SK-MEL-5 (cell line): ENCODE data around the gene NECAB2. TPM values are rescaled to one million over a fixed set of nuclear protein-coding genes. Genes with fewer than 3 reads are reported as not detected.
"Not testable (repeated sequence)": the region's sequence is repeated elsewhere in the genome, so short reads cannot be mapped to it uniquely, and the experiment has no call there.

Experiments
- DNase-seq: peaks from one replicate; pipeline ENCODE4 v3.0.0-alpha.2; 2016; ENCODE audit warnings: low read depth, low spot score
- in situ Hi-C: cut with HindIII; loops from 2 replicates; pipeline ENCODE4 v1.10.0; 2016; ENCODE audit warnings: low sequenced_read_pairs, high pct_unique_total_duplicates, low pct_unique_long_range_greater_than_20kb
- total RNA-seq: library from RNA; depleted of rRNA; stranded (reverse); fragments of >200 nt; shearing (Covaris generic); gene quantifications from 2 replicates; pipeline ENCODE4 v1.2.3, GENCODE V29; 2014

The NECAB2 gene
- total RNA-seq, 1 experiment from 2014 or later: not detected

DNA sequence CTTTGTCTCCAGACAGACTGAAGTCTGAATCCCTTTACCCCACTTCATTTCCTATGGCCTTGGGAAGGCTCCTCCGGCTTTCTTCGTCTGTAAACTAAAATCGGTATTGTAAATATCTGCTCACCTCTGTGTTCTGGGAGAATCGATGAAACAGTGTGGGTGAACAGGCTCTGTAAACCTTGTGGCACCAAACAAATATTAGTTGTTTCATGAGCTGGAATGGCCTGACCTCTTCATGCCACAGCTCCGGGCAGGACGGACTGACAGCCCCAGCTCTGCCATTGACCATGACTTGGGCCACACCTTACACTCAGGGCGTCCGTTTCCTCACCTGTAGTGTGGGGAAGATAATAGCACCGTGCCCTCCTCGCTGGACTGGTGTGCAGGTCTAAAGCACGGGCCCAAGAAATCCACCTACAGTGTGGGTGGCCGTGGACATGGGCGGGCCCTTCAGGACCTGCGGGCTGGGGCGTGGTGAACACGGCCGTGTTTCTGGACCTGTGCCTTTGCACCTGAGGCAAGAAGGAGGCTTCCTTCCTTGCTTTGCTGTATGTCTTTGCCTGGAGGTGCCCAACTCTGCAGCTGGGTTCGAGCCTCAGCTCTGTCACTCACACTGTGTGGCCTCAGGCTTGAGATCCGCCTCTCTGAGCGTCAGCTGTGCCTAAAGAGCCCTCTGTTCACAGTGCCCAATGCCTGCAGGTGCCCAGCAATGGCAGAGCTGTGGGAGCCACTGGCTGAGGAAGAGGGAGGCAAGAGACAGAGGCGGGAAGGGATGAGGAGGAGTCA lies 21.1 kb upstream of the NECAB2 start:
- no peak for DNase-seq
- in situ Hi-C loops: no loop called here

DNA sequence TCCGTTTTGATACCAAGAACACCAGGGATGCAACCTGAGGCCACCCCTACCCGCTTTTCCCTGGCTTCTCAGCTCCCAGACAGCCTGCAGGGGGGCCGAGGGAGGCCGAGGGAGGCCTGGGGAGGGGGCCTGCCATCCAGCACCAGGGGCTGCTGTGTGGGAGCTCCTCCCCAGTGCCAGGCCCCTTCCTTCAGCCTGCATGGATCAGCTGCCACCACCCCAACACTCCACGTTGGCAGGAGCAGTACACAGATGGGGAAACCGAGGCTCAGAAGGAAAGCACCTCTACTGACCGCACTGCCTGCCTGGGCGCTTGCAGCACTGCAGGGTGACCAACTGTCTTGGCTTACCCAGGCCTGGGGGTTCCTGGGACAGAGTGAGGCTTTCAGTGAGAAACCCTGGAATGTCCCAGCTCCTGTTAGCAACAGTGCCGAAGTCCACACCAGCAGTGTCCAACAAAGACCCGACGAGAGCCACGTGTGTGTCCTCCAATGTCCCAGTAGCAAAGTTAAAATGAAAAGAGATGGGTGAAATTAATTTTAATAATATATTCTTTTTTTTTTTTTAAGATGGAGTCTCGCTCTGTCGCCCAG lies 20.3 kb upstream of the NECAB2 start:
- DNase-seq: no peak
- in situ Hi-C loops: no loop called here

DNA sequence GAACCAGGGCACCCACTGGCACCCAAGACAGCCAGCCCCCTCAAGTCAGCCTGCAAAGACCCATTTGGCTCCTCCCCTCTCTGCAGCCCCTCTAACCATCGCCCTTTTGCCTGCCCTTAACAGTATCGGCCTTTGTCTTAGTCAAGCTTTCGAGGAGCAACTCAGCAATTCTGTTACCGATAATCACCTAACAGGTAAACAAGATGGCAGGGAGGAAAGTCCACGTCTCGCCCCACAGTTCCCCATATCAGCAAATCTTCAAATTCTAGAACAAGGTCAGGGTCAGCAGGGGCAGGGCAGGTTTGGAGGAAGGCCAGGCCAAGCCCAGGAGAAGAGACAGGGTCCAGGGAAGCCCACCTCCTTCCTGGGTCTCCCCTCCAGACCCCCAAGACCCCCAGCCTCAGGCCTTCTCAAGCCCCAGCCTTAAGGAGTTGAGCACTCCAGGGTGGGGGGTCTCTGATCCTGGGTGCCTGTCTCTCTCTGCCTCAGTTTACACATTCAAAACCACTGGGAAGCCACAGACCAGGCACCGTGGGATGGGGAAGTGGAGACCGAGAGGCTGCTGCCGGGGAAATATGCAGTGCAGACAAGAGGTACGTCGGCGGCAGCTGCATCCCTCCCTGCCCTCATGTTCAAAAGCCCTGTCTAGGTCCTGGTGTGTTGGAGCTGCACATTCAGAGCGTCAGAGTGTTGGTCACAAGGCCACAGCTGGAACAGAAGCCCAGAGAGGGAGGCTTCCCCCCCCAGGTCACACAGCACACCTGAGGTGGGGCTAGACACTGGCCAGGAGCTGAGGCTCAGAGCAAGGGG lies 18.9 kb upstream of the NECAB2 start:
- in situ Hi-C loops: no loop called here
- DNase-seq: no peak

DNA sequence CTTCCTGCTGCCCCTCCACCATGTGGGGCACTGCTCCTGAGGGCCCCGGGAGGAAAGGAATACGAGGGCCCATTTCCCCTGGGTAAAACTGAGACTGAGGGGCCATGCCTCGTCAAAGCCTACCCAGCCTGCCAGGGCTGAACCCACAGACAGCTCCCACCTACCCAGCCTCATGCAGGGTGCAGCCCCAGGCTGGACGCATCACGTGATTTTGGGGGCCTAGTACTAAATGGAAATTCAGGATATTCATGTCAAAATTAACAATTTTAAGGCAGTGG lies 18.4 kb upstream of the NECAB2 start:
- DNase-seq: no peak
- in situ Hi-C loops: no loop called here

DNA sequence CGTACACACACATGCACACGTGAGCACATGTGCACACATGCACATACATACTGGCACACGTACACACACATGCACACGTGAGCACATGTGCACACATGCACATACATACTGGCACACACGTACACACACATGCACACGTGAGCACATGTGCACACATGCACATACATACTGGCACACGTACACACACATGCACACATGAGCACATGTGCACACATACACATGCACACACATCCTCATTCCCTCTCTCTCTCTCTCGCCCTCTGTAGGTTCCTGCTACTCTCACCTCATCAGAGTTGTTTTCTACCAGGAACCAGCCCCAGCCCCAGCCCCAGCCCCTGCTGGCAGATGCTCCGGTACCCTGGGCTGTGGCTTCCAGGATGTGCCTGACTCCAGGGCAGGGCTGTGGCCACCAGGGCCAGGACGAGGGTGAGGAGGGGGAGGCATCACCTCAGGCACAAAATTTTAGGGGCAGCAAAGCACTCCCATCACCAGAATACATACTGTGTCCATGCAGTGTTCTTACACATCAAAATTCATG lies 17.1 kb upstream of the NECAB2 start:
- in situ Hi-C loops, DNase-seq: not testable (repeated sequence)

DNA sequence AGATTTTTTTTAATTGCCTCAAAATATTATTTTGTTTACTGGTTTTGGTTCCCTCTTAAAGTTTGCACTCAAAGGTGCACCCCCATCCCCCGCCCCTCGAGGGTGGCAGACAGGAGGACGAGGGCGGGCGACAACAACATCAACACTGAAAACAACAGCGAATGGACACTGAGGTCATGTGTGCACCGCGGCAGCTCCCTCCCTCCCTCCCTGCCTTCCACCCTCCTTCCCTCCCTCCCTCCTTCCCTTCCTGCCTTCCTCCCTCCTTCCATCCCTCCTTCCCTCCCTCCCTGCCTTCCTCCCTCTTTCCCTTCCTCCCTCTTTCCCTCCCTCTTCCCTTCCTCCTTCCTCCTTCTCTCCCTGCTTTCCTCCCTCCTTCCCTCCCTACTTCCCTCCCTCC lies 16.5 kb upstream of the NECAB2 start:
- no peak for DNase-seq
- in situ Hi-C loops: no loop called here

DNA sequence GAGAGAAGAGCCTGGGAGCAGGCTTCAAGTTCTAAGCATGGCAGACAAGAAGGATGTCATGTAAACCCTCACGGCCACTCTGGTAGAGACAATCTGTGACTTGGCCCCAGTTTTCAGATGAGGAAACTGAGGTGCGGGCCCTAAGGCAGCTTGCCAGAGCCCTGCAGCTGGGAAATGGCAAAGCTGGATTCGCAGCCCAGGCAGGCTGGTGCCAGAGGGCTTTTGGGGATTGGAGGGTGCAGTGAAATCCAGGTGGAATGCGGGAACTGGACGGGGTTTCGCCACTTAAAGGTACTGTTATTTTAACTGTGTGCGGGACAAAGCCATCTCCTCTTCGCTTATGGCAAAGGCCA lies 15.5 kb upstream of the NECAB2 start:
- DNase-seq: no peak
- in situ Hi-C loops: no loop called here

DNA sequence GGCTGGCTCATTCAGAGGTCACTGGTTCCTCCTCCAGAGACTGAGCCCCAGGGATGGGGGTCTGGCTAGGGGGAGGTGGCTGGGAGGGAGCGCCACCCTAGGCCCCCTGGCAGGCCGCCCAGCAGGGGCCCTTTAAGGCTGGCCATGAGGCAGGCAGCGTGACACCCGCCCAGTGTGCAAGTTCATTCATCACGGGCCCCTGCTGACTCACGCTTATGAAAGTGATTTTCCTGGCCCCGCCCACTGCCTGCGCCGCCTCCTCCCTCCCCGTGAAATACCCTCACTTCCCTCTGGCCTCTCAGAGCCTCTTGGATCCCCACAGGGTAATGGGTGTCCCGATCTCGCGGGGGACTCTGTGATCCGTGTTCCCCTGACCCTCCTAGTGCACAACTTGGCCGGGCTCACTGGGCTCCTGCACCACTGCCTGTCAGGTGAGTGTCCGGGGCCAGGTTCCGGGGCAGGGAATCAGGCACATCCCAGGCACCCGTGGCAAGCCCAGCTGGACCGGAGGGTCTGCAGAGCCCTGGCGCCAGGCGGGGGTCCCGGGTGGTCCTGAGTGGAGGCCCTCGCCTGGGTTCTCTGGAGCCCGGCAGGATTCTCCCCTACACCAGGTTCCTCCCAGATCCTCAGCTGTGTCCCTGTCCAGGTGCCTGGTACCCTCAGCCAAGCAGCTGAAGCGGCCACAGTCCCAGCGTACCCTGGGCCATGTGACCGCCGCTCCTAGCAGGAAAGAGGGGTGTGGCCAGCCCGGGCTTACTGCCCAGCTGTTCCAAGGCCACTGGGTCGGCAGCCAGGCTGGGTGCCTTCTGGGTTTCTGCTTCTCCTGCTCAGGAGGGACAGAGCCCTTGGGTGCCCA lies 14.9 kb upstream of the NECAB2 start, which contains the start of gene OSGIN1:
OSGIN1 (plus strand) TSS at position 301 of the 856 bp plus-strand sequence. CDS start 4,432 bp downstream, outside the sequence.
- in situ Hi-C loops: no loop called here
- DNase-seq: peak; percentile 96

DNA sequence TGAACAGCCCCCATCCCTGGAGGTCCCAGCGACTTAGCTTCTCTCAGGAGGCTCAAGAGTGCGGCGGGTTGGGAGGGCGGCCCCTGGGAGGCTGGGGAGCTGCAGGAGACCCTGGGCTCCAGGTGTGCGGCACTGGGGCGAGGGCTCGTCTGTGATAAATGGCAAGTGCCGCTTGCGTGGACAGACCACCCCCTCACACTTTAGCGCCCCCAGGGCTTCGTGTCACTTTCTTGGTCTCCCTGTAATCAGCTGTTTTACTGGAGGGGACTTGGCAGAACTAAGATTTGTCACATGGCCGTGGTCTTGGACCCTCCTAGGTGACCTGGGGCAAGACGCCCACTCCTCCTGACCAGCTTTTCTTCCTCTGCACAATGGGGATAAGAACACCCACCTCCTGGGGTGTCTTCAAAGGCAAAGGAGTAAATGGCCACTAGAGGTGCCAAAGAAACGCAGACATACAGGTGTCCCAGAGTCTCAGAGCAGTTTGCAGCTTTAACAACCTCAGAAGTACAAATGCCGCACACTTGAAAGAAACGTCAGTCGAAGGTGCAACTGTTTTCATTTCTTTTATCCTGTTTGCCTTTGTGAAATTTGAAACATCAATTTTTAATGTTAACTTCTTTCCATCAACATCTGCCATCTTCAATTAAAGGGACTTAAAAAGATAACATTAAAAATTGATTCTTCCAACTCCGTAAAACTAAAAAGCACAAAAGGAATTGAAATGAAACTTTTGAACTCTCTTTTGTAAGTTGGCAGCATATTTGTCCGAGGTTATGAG lies 14.1 kb upstream of the NECAB2 start:
- in situ Hi-C loops: no loop called here
- peak; percentile 54 for DNase-seq

DNA sequence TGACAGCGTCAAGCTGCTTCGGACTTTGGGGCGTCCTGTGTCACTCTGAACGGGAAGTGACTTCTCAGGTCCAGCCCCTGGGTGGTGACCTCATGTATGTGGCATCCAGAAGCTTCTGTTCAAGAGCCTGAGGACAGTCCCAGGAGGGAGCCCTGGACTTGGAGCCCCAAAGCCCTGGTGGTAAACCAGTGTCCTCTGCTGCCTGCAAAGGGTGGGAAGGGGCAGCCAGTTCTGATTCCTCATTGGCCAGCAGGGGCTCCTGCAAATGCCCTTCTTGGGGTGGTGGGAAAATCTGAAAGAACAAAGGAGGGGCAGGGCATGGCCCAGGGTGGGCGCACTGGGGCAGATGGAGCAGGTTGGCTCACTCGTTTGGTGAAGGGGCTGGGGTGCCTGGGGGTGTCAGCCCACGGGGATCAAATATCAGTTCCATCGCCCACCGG lies 13.4 kb upstream of the NECAB2 start:
- DNase-seq: no peak
- in situ Hi-C loops: no loop called here

DNA sequence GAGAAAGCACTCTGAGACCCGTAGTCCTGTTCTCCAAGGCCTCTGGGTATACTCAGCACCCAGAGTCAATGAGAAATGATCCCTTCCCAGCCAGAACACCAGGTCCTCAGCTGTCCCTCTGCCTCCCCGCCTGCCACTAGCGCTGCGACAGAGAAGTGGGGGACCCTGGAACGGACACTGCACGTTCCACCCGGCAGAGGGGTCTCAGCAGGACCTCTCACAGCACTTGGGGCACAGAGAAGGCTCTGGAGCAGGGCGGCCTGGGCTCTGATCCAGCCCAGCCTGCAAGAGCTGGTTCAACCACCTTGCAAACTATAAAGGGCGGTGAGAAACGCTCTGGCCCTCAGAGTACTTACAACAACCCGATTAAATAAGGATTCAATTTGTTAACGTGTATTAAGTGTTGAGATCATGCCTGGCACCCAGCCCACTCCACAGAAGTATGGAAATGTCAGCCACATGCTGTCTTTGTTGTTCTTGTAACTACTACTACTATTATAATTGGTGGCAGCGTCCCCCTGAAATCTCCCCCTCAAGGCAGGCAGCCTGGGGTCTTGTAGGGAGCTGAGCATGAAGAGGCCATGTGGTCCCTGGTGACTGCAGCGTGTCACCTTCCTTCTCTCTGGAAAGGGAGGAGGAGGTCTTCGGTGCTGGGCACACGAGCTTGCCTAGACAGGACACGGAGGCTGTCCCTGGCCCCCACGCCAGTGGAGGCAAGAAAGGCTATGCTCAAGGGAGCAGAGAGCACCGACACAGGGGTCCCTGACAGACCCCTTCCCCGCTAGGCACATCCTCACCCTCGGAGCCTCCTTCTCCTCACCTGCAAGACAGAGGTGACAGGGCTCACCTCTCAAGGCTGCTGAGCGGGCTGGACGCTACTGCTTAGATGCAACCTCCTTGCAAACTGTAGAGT lies 12.6 kb upstream of the NECAB2 start:
- DNase-seq: no peak
- in situ Hi-C loops: no loop called here

DNA sequence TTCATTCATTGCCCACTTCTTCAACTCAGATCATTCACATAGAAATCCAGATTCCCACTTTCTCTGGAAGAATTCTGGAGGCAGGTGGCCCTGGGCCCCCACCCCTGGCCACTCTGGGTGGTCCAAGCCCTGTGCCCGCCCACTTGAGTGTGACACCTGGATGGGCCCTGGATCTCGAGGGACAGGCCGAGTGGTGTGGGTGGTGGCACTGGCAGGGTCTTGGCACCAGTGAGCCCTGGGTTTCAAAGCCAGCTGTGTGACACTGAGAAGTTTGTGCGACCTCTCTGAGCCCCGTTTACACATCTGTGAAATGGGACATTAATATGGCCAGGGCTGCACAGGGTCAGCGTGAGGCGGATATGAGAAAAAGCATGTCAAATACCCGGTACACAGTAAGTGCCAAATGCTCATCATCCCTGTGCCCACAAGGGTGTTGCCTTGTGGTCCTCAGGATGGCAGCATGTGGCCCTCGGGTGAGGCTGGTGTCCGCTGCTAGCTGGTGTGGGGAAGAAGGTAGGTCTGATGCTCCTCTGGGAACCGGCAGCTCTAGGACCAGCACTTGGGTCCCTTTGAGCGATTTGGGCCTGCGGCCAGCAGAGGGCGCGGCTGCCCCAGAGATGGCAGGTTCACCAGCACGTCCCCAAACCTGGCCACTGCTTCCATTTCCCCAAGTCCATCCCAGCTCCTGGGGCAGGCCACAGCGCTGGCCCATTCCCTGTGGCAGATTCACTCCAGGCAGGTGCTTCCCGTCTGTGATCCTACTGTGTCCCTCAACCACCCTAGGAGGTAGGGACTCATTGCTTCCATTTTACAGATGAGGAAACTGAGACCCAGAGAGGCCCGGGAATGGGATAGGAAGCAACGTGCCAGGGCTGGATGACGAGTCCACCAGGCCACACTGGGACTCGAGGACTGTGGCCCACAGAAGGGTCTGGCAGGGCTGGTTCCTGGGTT lies 11.4 kb upstream of the NECAB2 start:
- peak; percentile 72 for DNase-seq
- in situ Hi-C loops: no loop called here

DNA sequence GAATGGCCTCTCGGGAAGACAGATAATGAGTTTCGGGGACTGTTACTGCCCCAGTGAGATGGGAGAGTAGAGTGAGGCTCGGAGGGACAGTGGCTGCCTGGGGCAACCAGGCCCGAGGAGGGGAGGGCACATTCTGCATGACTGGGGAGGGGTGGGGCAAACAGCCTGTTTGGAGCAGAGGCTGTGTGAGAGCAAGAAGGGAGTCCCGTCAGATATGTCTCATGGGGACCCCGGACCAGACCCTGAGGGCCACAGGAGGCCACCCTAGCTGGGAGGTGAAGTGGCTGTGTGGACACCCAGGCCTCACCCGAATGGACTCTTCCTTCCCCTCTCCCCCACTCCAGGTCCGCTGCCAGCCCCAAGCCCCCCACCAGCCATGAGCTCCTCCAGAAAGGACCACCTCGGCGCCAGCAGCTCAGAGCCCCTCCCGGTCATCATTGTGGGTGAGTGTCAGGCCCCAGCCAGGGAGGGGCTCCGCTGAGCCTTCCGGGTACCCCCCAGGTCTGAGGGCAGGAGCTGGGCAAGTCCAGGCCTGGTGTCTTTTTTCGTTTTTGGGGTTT lies 10.7 kb upstream of the NECAB2 start:
- in situ Hi-C loops: no loop called here
- no peak for DNase-seq

DNA sequence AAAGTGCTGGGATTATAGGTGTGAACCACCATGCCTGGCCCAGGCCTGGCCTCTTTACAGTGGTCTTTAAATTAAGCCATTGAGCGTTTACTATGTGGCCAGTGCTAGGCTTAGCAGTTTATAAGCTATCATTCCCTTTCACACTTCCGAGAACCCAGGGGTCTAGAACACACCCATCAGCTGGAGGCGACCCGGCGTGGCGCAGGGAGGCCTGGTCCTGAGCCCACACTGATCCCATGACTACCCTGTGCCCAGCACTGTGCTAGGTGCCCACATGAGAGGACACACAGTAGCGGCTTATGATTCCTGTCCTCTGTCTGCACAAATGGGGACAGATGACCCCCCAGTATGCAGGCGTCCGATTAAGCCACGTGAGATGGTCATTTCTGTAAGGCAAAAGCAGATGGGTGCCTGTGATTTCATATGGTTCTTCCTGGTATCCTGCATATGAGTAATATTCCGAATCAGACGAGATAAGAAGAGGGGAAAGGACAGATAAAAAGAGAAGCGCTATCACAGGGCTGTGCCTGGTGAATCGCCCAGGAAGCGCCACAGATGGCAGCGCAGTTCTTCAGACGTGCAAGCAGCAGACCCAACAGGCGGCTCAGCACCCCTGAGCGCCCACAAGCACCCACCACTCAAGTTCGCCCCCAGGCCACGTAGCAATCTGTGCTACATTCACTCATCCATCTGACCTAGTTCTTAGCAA lies 9.8 kb upstream of the NECAB2 start:
- in situ Hi-C loops: no loop called here

More for the DNA sequence above, 9.8 kb upstream of the NECAB2 start:
- DNase-seq: no peak
